ENCODE measurements around the gene METTL5.
"Not testable (repeated sequence)": the region's sequence is repeated elsewhere in the genome, so short reads cannot be mapped to it uniquely, and the experiment has no call there.

GRCh38 chr2:169841625-169842024 is 16.9 kb upstream of the METTL5 start:
- not testable (repeated sequence) for TF ChIP-seq CTCF (IDR thresholded peaks at IDR 0.05); ZFX (IDR thresholded peaks at IDR 0.05; ENCODE audit: borderline replicate concordance)
